ENCODE measurements around the gene EBF3. TPM values are rescaled to one million over a fixed set of nuclear protein-coding genes. Genes with fewer than 3 reads are reported as not detected.

EBF3 gene
- total and polyA plus RNA-seq, 2 donors (not counting 3 experiments of a cell fraction or from before 2014, with no cell fraction given) = 0.92 to 2.7 TPM

DNA sequence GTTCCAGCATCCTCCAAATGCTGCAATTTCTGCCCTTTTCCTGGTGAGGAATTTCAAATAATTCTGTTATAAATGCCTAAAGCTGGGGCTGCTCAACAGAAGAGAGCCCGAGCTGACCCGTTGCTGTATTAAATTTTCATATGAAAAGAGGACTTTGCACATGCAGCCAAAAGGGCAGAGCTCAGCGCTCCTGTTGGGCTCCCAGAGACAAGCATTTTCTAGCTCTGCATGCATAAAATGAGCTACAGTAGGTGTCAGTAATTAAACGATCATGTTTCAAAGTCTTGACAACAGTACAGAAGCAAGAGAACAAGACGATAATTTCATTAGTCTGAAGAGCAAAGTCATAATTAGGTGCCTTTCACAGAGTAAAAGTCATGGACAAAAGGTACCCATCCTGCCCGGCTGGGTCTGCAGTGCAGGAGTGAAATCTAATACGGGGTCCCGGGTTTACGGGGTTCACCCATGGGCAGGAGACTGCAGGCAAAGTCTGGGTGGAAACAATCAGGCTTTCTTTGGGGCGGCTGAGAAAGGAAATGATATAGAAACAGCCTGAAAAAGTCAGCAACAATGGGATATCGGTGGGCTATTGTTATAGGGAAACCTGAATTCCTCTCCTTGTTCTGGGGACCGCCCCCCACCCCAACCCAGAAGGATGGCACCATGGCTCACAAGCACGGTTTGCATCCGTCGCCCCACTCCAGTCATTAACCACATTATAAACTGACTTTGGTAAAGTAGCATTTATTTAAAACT lies 66.0 kb downstream of the EBF3 start:
- H3K36me3 ChIP-seq (ENCODE audit: control insufficient read depth in 2 of 2, extremely low read depth in 1 of 2, insufficient read depth in 2 of 2, low read length in 2 of 2) = no peaks in the 10 kb centered on the region
- no peaks in the 10 kb centered on the region for H3K4me1 ChIP-seq (ENCODE audit: control insufficient read depth, extremely low read depth, insufficient read depth, low read length)
- intact Hi-C loops (cut with micrococcal nuclease) (no loop called here), dilution Hi-C loops (cut with MboI; ENCODE audit: extremely low pct_ligation_motif_present, low sequenced_read_pairs) (no loop called here)
- no peak overlapping the region for H3K27ac ChIP-seq (ENCODE audit: insufficient read depth, low read depth, low read length)
- POLR2A ChIA-PET = no interaction called here
- no peak overlapping the region for H3K4me2 ChIP-seq (ENCODE audit: insufficient read depth, low read length)
- no peaks in the 10 kb centered on the region for H3K9me3 ChIP-seq (replicated peaks; ENCODE audit: control insufficient read depth, insufficient read depth, low read length)
- no peak for TF ChIP-seq MYC (IDR thresholded peaks at IDR 0.05; ENCODE audit: low read depth, low read length)
- TF ChIP-seq JUN (IDR thresholded peaks at IDR 0.05; ENCODE audit: borderline replicate concordance, insufficient read depth, insufficient read length, low read depth) = no peak
- no peak for TF ChIP-seq POLR2A (IDR thresholded peaks at IDR 0.05; ENCODE audit: low read depth, low read length)
- TF ChIP-seq POLR2AphosphoS5 (IDR thresholded peaks at IDR 0.05; ENCODE audit: insufficient read depth, low read depth, low read length) = no peak
- no peak for TF ChIP-seq FOS (IDR thresholded peaks at IDR 0.05; ENCODE audit: borderline replicate concordance, insufficient read depth, low read length)
- TF ChIP-seq, protein P1, sequence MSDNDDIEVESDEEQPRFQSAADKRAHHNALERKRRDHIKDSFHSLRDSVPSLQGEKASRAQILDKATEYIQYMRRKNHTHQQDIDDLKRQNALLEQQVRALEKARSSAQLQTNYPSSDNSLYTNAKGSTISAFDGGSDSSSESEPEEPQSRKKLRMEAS (IDR thresholded peaks at IDR 0.05; ENCODE audit: insufficient read depth, insufficient read length) = no peak
- TF ChIP-seq, protein P2, sequence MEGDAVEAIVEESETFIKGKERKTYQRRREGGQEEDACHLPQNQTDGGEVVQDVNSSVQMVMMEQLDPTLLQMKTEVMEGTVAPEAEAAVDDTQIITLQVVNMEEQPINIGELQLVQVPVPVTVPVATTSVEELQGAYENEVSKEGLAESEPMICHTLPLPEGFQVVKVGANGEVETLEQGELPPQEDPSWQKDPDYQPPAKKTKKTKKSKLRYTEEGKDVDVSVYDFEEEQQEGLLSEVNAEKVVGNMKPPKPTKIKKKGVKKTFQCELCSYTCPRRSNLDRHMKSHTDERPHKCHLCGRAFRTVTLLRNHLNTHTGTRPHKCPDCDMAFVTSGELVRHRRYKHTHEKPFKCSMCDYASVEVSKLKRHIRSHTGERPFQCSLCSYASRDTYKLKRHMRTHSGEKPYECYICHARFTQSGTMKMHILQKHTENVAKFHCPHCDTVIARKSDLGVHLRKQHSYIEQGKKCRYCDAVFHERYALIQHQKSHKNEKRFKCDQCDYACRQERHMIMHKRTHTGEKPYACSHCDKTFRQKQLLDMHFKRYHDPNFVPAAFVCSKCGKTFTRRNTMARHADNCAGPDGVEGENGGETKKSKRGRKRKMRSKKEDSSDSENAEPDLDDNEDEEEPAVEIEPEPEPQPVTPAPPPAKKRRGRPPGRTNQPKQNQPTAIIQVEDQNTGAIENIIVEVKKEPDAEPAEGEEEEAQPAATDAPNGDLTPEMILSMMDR (IDR thresholded peaks at IDR 0.05; ENCODE audit: extremely low read depth in 1 of 2, insufficient read depth in 1 of 2, low read depth in 1 of 2, low read length in 2 of 2) = no peak
- TF ChIP-seq GATA2 (IDR thresholded peaks at IDR 0.05; ENCODE audit: insufficient read depth, insufficient read length, low read depth, low read length) = no peak
- no peak for TF ChIP-seq EZH2 (IDR thresholded peaks at IDR 0.05; ENCODE audit: borderline replicate concordance, low read depth, low read length, severe bottlenecking)
- DNase-seq (ENCODE audit: low read depth, low spot score) (no peak), FAIRE-seq (no peak)
- no peak overlapping the region for H2AFZ ChIP-seq (ENCODE audit: low read depth, low read length)
- no peaks in the 10 kb centered on the region for H3K9me1 ChIP-seq (replicated peaks; ENCODE audit: control insufficient read depth, extremely low read depth, insufficient read depth, low read length)
- no peak overlapping the region for H3K4me3 ChIP-seq (replicated peaks in 1 of 3; ENCODE audit: insufficient read depth in 1 of 3, low read depth in 1 of 3, low read length in 3 of 3)
- CTCF ChIA-PET = no interaction called here
- no TSS peak for BruUV-seq (replicated peaks)
- H4K20me1 ChIP-seq (replicated peaks; ENCODE audit: control insufficient read depth, extremely low read depth, insufficient read depth, low read length) = no peaks in the 10 kb centered on the region
- H3K9ac ChIP-seq (replicated peaks; ENCODE audit: extremely low read depth, insufficient read depth, low read length) = no peak overlapping the region
- no peaks in the 10 kb centered on the region for H3K27me3 ChIP-seq (ENCODE audit: control insufficient read depth in 2 of 2, insufficient read depth in 2 of 2, low read length in 2 of 2)
- no peaks in the 10 kb centered on the region for H3K79me2 ChIP-seq (ENCODE audit: control insufficient read depth, insufficient read depth, low read length)
